ENCODE data around the gene AP3D1. TPM values are rescaled to one million over a fixed set of nuclear protein-coding genes. Genes with fewer than 3 reads are reported as not detected.

AP3D1 gene
- total RNA-seq, 1 donor from 2014 or later, result 109 TPM

DNA sequence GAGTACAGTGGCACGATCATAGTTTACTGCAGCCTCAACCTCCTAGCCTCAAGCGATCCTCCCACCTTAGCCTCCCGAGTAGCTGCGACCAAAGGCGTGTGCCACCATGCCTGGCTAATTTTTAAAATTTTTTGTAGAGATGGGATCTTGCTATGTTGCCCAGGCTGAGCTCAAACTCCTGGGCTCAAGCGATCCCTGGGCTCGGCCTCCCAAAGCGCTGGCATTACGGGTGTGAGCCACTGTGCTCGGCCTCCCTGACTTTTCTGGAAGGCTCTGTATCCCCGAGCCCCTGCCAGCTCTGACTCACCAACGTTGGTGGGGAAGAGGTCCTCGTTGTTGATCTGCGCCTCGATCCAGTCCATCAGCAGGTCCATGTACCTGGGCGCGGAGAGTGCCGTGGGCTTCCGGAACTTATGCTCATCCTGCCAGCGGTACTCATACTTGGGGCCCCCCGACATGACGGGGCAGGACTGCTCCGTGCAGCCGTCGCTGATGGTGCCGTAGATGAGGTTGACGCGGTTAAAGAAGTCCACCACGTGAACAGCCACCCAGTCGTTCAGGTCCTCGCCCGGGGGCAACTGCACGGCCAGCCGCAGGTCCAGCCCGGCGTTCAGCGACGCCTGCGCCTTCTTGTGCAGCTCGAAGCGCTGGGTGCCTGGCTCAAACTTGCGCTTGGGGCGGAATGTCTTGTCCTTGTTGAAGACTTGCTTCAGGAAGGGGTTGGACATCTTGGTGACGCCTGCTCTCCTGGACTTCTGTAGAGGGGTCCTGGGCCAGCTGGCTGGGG lies 73.3 kb downstream of the AP3D1 start:
- intact Hi-C loops (cut with DNase I), result loop anchor here (10.0 kb wide), 1 partner anchor 163 kb away; no protein-coding TSS in a partner anchor
- ATAC-seq, result no peak
- Histone ChIP-seq H3K4me3 (no peak overlapping the region), H3K27me3 (no peaks in the 10 kb centered on the region), H3K4me1 (peaks cover 17% of the 10 kb centered on the region), H3K27ac (no peak overlapping the region), H3K9me3 (no peaks in the 10 kb centered on the region), H3K36me3 (peaks cover 87% of the 10 kb centered on the region)
- DNase-seq, result no peak
- TF ChIP-seq, protein P1, sequence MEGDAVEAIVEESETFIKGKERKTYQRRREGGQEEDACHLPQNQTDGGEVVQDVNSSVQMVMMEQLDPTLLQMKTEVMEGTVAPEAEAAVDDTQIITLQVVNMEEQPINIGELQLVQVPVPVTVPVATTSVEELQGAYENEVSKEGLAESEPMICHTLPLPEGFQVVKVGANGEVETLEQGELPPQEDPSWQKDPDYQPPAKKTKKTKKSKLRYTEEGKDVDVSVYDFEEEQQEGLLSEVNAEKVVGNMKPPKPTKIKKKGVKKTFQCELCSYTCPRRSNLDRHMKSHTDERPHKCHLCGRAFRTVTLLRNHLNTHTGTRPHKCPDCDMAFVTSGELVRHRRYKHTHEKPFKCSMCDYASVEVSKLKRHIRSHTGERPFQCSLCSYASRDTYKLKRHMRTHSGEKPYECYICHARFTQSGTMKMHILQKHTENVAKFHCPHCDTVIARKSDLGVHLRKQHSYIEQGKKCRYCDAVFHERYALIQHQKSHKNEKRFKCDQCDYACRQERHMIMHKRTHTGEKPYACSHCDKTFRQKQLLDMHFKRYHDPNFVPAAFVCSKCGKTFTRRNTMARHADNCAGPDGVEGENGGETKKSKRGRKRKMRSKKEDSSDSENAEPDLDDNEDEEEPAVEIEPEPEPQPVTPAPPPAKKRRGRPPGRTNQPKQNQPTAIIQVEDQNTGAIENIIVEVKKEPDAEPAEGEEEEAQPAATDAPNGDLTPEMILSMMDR (IDR thresholded peaks at IDR 0.05), result no peak

DNA sequence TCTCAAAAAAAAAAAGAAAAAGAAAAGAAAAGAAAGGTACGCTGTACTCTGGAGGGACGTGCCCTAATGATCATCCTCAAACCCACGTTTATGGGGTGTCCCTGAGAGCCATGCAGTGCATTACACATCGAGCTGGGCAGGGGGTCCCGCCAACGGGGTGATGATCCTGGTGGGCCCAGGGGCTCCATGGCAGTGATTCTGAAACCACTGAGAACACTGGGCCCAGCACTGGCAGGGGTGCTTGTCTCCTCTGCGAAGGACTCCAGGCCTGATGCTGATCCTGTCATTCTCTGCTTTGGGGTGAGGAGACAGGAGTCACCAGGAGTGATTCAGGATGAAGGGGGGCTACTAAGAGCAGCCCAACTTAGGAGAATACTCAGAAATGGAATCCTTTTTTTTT lies 74.0 kb downstream of the AP3D1 start:
- no peaks in the 10 kb centered on the region for H3K9me3 ChIP-seq
- H3K27me3 ChIP-seq, result no peaks in the 10 kb centered on the region
- H3K4me3 ChIP-seq, result no peak overlapping the region
- DNase-seq (no peak), ATAC-seq (no peak)
- intact Hi-C loops (cut with DNase I), result loop anchor here (10.0 kb wide), 1 partner anchor 163 kb away; no protein-coding TSS in a partner anchor
- no peak overlapping the region for H3K27ac ChIP-seq
- TF ChIP-seq, protein P1 (IDR thresholded peaks at IDR 0.05), result no peak
- peaks cover 92% of the 10 kb centered on the region for H3K36me3 ChIP-seq
- H3K4me1 ChIP-seq, result peaks cover 11% of the 10 kb centered on the region

DNA sequence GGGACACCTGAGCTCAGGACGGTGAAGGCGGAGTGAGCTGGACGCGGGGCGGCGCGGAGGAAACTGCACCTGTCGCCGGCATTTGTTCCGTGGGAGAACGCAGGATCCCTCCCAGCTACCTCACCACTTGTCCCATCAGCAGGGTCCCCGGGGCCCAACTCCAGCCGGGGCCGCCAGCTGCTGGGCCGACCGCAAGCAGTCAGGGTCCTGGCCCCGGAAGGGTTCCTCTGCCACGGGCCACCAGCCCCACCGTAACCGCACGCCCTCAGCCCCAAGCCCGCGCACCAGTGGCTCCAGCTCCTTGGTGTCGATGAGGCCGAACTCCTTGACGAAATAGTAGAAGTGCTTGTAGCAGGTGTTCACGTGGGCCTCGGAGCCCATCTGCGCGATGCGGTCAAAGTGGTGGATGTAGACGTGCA lies 74.8 kb downstream of the AP3D1 start:
- Histone ChIP-seq H3K4me1 (peaks cover 4% of the 10 kb centered on the region), H3K27ac (no peak overlapping the region), H3K4me3 (no peak overlapping the region), H3K9me3 (no peaks in the 10 kb centered on the region), H3K27me3 (no peaks in the 10 kb centered on the region), H3K36me3 (peaks cover 98% of the 10 kb centered on the region)
- DNase-seq (no peak), ATAC-seq (no peak)
- TF ChIP-seq, protein P1 (IDR thresholded peaks at IDR 0.05), result no peak
- intact Hi-C loops (cut with DNase I), result loop anchor here (10.0 kb wide), 1 partner anchor 162 kb away; no protein-coding TSS in a partner anchor

DNA sequence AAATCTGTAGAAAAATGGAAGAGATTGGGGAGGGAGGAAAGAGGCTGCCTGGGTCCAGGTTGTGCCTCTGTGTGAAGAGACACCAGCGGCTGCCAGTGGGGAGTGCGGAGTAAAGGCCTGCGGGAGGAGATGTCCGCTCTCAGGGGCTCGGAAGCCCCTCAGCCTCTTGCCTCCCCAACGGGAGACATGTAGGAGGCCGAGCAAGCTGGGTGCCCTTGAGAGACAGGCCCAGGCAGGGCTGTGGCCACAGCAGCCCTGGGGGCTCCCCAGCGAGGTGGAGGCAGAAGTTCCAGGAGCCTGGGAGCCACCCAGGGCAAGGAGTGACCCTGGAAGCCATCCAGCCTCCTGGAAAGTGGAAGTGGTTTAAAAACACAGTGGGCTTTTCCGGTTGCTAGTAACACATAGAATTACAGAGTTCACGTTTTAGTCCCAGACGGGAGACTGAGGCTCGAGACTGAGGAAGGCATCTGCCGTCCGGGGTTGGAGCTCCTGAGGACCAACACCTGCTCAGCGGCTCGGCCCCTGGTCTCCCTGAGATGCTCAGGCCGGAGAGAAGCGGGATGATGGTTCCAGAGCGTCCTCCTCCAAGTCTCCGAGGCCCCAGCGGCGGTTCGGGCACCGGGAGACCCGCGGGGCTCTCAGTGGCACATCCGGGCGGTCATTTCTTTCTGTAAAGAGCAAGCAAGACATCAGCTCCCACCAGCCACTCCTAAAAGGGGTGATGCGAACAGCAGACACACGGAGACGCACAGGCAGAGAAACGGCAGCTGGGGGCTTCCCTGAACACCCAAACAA lies 78.4 kb downstream of the AP3D1 start:
- no peak overlapping the region for H3K4me3 ChIP-seq
- no peaks in the 10 kb centered on the region for H3K27me3 ChIP-seq
- H3K9me3 ChIP-seq, result no peaks in the 10 kb centered on the region
- H3K36me3 ChIP-seq, result peaks cover 78% of the 10 kb centered on the region
- no peak overlapping the region for H3K27ac ChIP-seq
- TF ChIP-seq, protein P1 (IDR thresholded peaks at IDR 0.05), result no peak
- ATAC-seq (no peak), DNase-seq (no peak)
- H3K4me1 ChIP-seq, result peaks cover 6% of the 10 kb centered on the region
- intact Hi-C loops (cut with DNase I), result loop anchor here (10.0 kb wide), 1 partner anchor 158 kb away; no protein-coding TSS in a partner anchor

DNA sequence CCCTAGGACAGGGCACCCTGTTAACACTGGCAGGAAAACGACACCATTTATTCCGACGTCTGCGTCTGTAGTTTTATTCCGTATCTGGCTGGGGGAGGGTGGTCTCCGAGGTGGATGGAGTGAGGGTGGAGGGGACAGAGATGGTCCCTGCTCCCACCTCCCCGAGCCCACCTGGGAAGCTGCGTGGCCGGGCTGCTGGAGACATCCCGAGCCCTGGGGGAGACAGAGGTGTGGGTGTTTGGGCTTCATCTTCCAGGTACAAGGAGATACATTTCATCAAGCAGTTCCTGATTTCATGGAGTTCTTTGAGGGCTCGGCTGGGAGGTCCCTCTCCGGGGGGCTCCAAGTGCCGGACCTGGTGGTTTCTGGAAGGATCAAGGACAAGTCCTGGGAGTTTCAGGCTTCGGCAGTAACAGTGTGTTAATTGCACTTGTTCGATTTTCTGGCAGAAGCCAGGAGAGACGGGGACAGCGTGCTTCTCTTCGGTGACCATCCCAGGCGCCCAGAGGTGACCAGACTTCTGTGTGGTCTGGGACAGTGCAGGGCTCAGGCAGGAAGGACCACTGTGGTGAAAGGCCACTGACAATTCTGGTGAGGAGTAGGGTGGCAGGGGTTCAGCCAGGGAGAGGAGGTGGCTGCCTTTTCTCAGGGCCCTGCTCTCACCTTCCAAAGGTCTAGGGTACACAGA lies 80.2 kb downstream of the AP3D1 start:
- H3K27me3 ChIP-seq, result no peaks in the 10 kb centered on the region
- no peak overlapping the region for H3K4me3 ChIP-seq
- DNase-seq, result no peak
- H3K4me1 ChIP-seq, result peaks cover 6% of the 10 kb centered on the region
- intact Hi-C loops (cut with DNase I), result loop anchor here (10.0 kb wide), 1 partner anchor 156 kb away; no protein-coding TSS in a partner anchor
- ATAC-seq, result no peak
- no peak overlapping the region for H3K27ac ChIP-seq
- TF ChIP-seq, protein P1 (IDR thresholded peaks at IDR 0.05), result no peak
- H3K9me3 ChIP-seq, result no peaks in the 10 kb centered on the region
- H3K36me3 ChIP-seq, result peaks cover 60% of the 10 kb centered on the region

Data from upper lobe of right lung (tissue), 1 donor.